Peyer's patch (tissue), 4 donors: Measurements from ENCODE around the gene MAD1L1.

Source experiments
- POLR2A ChIP-seq, 2 donors: fragments of 450-650 bp; IDR thresholded peaks; one replicate each; pipeline ENCODE4 v1.5.1; 2017; ENCODE audit warnings: antibody characterized with exemption in 2 of 2, mild to moderate bottlenecking in 2 of 2, moderate library complexity in 2 of 2
- TF ChIP-seq, protein P1 (sequence below), 6 experiments: fragments of 450-650 bp in 4 of 6; fragments of 200-600 bp in 2 of 6; sonication (generic) in 1 of 6; IDR thresholded peaks; one replicate each; pipeline ENCODE4 v1.5.1; 2017 to 2019; ENCODE audit warnings: antibody characterized with exemption in 6 of 6, mild to moderate bottlenecking in 3 of 6, moderate library complexity in 1 of 6

DNA sequence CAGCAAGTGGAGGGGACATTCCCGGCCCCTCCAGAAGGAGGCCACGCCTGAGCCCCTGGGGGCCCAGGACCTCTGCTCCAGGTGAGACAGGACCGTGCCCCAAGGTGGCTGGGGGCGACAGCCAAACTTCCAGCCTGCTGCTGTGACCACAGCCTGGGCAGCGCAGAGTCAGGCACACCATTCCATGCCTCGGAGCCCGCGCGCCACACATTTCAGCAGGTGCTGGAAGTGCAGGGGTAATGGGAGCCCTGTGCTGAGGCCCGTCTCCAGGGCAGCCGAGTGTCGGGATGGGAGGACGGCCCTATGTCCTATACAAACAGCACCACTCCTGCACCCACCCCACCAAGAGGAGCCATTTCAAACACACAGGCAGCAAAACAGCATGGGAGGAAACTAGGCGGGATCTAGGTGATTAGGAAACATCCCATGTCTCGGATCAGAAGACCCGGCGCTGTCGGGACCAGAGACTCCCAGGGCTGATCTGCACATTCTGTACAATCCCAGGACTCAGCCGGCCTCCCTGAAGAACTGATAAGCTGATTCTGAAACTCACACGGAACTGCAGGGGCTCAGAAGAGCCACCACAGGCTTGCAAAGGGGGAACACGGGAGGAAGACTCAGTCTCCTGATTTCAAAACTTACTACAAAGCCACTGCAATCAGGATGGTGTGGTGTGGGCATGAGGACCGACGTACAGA is 290.4 kb downstream of the MAD1L1 start:
- TF ChIP-seq, protein P1, sequence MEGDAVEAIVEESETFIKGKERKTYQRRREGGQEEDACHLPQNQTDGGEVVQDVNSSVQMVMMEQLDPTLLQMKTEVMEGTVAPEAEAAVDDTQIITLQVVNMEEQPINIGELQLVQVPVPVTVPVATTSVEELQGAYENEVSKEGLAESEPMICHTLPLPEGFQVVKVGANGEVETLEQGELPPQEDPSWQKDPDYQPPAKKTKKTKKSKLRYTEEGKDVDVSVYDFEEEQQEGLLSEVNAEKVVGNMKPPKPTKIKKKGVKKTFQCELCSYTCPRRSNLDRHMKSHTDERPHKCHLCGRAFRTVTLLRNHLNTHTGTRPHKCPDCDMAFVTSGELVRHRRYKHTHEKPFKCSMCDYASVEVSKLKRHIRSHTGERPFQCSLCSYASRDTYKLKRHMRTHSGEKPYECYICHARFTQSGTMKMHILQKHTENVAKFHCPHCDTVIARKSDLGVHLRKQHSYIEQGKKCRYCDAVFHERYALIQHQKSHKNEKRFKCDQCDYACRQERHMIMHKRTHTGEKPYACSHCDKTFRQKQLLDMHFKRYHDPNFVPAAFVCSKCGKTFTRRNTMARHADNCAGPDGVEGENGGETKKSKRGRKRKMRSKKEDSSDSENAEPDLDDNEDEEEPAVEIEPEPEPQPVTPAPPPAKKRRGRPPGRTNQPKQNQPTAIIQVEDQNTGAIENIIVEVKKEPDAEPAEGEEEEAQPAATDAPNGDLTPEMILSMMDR (IDR thresholded peaks at IDR 0.05): no peak
- no peak for TF ChIP-seq POLR2A (IDR thresholded peaks at IDR 0.05)
